Cortex of kidney (tissue), 1 donor: ENCODE measurements around the gene WDR81.
"Not testable (repeated sequence)": the region's sequence is repeated elsewhere in the genome, so short reads cannot be mapped to it uniquely, and the experiment has no call there.

Source experiments
- DNase-seq: peaks from one replicate; lab custom pipeline; 2025; lab: John Stamatoyannopoulos, UW

Gene WDR81

DNA sequence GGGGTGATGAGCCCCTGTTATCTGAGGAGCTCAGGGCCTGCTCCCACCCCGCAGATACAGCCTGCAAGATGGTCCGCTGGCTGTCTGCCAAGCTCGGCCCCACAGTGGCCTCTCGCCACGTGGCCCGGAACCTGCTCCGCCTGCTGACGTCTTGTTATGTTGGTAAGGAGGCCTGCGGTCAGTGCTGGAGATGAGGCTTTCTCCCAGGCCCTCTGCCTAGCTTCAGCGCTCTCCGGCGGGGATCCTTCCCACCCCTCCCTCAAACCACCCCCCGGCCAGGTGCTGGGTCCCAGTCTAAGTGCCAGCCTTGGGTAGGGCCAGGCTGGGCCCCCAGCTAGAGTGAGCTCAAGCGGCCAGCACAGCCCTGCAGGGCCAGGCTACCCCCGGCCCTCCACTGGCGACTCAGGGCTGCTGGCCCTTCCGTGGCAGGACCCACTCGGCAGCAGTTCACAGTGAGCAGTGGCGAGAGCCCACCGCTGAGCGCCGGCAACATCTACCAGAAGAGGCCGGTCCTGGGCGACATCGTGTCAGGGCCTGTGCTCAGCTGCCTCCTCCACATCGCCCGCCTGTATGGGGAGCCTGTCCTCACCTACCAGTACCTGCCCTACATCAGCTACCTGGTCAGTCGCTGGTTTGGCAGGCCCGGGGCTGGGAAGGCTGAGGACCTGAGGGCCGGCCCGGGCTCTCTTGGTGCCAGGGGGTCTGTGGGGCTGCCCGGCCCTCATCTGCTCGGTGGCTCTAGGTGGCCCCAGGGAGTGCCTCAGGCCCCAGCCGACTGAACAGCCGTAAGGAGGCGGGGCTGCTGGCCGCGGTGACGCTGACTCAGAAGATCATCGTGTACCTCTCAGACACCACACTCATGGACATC, 6.1 kb downstream of the WDR81 start:
- no peak for DNase-seq

DNA sequence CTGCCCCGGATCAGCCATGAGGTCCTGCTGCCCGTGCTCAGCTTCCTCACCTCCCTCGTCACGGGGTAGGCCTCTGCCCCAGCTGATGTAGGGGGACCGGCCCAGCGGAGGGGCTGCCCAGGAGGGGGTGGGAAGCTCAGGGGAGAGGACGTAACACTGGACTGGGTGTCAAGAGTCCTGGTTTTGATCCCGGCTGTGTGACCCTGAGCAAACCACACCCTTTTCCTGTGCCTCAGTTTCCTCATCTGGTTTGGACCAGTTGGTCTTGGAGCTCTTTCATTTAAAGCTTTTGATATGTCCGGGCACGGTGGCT, 6.6 kb downstream of the WDR81 start:
- DNase-seq = no peak

DNA sequence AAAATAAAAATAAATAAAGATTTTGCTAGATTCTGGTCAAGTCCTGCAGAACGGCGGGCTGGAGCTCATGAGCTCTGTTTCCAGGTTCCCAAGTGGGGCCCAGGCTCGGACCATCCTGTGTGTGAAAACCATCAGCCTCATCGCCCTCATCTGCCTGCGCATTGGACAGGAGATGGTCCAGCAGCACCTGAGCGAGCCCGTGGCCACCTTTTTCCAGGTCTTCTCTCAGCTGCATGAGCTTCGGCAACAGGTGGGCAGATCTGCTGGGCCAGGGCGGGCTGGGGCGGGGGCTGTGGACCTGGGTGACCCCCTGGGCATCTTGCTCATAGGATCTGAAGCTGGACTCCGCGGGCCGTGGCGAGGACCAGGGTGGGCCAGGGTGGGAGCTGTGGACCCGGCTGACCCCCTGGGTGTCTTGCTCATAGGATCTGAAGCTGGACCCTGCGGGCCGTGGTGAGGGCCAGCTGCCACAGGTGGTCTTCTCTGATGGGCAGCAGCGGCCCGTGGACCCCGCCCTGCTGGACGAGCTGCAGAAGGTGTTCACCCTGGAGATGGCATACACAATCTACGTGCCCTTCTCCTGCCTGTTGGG, 7.8 kb downstream of the WDR81 start:
- DNase-seq = no peak

DNA sequence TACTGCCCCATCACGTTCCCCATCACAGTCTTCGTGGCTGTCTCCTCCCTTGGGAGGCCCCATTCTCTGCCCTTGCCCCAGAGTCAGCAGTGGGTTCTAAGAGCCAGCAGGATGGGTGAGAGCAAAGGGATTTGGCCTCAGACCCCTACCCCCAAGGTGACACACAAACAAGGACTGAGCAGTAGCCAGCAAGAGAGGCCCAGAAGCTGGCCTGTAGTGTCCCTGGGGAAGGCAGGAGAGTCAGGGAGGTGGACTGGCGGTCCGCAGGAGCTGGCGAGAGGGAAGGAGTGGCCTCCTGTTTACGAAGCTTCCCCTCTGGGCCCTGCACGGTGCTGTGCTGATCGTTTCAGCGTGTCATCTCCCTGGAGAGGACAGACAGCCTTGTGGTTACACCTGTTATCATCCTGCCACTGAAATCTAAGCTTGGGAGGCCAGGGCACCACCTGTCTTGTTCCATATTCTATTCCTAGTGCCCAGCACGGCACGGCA, 8.4 kb downstream of the WDR81 start:
- no peak for DNase-seq

DNA sequence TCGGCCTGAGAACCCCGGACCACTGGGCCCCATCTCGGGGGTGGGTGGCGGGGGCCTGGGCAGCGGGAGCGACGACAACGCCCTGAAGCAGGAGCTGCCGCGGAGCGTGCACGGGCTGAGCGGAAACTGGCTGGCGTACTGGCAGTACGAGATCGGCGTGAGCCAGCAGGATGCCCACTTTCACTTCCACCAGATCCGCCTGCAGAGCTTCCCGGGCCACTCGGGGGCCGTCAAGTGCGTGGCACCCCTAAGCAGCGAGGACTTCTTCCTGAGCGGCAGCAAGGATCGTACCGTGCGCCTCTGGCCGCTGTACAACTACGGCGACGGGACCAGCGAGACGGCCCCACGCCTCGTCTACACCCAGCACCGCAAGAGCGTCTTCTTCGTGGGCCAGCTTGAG, 9.3 kb downstream of the WDR81 start:
- no peak for DNase-seq

DNA sequence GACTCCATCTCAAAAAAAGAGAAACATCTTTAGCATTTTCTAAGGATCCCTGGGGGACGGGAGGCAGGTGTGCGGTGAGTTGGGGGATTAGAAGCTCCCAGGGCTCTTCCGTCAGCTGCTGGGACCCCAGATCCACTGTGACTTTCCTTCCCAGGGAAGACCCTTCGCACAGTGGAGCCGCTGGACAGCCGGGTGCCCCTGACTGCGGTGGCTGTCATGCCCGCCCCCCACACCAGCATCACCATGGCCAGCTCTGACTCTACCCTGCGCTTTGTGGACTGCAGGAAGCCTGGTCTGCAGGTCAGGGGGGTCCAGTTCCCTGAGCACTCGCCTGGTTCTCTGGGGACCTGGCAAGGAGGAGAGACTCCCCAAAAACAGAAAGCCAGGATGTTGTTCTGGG, 10.9 kb downstream of the WDR81 start:
- DNase-seq = no peak

DNA sequence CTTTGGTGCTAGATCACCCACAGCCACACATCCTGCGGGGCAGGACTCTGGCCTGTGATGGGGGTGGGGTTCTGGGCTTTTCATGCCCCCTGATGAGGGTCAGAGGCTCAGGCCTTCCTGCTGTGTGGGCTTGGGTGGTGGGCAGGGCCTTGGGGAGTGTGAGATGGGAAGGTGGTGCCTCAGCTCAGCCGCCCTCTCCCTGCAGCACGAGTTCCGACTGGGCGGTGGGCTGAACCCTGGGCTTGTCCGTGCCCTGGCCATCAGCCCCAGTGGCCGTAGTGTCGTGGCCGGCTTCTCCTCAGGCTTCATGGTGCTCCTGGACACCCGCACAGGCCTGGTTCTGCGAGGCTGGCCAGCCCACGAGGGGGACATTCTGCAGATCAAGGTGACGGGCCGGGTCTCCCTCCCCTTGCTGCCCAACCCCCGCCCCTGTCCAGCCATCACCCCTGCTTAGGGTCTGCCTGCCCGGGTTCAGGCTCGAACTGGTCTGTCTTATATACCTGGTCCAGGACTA, 11.4 kb downstream of the WDR81 start:
- DNase-seq = no peak

DNA sequence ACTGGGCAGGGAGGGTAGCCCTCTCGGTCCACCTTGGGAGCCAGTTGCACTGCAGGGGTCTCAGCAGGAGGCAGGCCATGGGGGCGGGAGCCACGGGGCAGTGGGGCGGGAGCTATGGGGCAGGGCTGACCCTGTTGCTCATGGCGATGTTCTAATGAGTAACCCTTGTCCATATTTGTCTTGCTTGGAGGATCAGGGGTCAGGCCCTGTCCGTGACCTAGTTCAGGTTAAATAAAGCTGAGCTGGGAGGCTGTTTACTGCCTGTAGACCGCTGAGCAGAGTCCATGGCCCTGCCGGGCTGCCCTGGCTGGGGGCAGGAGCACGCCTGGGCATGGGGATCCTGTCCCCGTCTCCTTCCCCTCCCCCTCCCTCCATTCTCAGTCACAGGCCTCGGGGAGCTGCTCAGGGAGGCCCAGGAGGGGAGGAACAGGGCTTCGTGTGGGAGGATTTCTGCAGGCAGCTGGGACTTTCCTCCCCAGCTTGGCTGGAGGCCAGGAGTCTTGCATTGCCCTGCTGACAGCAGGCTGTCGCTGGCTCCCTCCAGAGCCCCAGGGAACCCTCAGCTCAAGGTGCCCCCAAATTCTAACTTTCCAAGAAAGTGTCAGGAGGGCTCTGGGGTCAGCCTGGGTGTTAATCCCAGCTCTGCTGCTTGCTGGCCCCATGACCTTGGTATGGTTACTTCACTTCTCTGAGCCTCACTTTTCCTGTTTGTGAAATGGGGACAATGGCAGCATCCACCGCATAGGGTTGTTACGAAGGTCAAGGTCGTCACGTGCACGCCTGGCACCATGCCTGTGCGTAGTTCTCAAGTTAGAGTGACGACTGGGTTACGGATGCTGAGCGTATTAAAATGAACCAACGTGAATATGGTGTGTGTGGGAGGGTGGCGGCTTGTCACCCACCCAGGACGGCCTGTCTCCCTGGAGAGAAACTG, 12.1 kb downstream of the WDR81 start:
- DNase-seq = no peak

DNA sequence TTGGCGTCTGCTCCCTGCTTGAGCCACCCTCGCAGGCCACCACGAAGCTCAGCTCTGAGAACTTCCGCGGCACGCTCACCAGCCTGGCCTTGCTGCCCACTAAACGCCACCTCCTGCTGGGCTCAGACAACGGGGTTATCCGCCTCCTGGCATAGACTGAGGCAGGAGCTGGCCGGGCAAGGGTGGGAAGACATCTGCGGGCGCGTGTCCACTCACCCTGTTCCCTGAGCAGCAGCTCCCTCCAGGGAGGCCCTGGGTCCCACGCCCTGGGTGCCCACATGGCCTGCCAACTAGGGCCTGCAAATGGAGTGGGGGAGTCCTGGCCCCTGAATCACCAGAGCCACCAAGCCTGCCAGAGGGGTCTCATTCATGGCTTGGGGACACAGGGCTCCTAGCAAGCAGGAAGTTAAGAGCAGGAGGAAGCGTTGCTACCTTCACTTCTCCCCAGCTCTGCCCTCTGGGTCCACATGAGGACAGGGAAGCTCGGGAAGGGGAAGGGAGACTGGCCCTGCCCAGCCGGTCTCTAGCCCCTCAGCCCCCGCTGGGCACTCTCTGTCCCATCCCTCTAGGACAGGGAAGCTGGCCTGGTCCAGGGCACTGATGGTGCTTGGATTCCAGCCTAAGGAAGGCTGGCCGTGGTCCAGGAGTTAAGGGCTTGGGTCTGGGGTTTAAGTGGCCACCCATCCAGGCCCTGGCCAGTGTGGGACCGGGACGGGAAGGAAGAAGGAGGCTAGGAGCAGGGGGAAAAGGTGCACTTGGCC, 13.2 kb downstream of the WDR81 start:
- no peak for DNase-seq

DNA sequence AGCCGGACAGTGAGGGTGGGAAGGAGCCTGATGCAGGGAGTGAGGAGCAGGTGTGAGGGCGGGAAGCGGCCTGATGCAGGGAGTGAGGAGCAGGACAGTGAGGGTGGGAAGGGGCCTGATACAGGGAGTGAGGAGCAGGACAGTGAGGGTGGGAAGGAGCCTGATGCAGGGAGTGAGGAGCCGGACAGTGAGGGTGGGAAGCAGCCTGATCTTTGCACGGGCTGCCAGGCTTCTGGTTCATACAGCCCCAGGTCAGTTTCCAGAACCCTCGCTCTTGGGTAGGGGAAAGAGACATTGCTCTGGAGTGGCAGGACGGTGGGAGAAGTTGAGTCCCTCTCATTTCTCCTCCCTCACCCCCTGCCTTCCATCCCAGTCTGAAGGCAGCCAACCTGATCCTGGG, 17.4 kb downstream of the WDR81 start:
- DNase-seq = not testable (repeated sequence)

DNA sequence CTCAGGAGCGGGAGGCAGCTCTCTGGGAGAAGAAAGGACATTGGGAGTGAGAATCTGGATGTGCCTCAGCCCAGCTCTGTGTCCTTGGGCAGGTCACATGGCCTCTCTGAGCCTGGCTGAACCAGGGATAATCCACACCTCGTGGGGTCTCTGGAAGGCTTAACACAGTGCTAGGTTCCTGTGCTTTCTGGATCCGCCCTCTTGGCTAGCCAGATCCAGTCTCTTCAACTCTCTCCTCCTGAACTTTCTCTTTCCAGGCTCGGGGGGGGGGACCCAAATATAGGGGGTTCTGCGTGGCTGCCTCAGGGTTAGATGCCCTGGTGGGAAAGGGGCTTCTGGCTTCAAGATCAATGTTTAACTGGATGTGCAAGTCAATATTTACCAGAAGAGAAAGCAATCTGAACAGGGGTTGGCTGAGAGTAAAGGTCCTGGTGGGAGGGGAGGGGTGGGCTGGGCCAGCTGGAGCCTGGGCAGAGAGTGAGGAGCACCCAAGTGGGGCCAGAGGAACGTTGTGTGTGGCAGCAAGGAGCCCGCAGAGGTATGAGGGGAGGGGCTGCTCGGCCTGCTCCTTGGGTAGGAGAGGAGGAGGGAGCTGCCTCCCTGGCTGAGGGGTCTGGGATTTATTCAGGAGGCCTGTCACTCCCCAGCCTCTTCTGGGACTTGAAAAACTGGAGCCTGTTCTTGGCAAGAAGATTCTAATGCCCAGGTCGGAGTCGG, 18.0 kb downstream of the WDR81 start, which contains the start of gene SERPINF2:
Gene SERPINF2, plus strand, starts transcription at position 501 of the 717 bp plus-strand sequence. CDS start 2,125 bp downstream, outside the sequence.
- DNase-seq = no peak

DNA sequence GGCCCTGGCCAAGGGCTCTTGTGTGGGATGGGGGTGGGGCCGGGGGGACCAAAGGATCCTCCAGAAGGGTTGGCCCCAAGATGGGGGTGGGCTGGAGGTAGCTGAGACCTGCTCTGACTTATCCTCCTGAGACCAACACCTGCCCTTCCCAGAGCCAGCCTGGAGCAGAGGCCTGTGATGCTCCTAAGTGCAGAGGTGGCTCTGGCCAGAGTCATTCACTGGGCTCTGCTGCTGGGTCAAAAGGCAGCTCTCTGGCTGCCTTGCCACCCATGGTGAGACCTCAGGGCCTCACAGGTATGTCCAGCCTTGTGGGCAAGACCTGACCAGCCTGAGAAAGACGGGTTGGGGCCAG, 18.6 kb downstream of the WDR81 start:
- DNase-seq = no peak

DNA sequence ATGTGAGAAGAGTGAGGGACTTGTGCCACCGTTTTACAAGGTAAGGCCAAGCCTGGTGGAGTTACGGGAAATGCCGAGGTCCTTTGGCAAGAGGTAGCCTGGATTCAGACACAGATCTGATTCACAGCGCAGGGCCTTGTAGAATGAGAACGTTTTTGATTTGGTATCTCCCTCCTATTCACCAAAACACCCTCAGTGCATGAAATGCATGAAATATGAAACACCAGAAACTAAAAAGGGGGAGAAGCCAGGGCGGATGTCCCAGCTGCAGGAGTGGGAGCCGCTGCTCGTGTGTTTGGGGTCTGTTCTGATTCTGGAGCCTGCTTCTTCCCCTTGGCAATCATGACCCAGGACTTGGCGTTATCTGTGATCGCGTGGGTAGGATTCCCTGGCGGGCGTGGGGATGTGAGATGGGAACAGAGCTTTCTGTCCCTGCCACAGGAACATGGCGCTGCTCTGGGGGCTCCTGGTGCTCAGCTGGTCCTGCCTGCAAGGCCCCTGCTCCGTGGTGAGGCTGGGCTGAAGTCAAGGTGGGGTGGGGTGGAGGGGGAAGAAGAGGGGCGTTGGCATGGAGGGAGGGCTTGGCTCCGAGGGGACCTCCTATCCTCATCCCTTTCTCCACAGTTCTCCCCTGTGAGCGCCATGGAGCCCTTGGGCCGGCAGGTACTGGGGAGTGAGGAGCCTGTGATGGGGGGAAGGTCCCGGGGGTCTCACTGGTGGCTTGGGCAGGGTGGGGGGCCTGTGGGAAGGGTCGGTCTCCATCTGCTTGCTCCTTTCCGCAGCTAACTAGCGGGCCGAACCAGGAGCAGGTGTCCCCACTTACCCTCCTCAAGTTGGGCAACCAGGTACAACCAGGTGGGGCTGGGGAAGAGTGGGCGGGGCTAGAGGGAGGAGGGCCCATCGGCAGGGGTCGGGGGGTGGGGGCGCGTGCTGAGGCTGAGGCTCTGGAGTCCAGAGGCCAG, 20.3 kb downstream of the WDR81 start:
- DNase-seq = no peak

DNA sequence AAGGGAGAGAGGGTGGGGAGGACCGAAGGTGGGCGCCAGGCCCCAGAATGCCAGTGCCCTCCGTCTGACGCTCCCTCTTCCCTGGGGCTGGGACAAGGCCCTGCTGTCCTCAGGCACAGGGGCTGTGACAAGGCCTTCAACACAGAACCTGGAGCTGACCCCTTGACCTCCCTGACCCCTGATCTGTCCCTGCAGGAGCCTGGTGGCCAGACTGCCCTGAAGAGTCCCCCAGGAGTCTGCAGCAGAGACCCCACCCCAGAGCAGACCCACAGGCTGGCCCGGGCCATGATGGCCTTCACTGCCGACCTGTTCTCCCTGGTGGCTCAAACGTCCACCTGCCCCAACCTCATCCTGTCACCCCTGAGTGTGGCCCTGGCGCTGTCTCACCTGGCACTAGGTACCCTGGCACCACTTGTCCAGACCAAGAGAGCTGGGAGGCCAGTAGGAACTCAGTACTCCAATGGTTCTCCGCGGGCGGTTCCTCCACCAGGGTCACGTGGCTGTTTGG, 21.1 kb downstream of the WDR81 start:
- no peak for DNase-seq

DNA sequence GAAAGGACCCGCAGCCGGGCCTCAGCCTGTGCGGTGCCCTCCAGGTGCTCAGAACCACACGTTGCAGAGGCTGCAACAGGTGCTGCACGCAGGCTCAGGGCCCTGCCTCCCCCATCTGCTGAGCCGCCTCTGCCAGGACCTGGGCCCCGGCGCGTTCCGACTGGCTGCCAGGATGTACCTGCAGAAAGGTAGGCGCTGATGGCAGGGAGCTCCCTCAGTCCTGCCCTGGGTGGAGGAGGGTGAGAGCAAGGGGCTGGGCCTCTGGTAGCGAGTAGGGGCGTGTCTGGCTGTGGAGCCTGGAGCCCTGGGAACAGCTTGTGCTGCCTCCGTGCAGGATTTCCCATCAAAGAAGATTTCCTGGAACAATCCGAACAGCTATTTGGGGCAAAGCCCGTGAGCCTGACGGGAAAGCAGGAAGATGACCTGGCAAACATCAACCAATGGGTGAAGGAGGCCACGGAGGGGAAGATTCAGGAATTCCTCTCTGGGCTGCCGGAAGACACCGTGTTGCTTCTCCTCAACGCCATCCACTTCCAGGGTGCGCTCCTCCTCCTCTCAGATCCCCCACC, 22.6 kb downstream of the WDR81 start:
- no peak for DNase-seq

DNA sequence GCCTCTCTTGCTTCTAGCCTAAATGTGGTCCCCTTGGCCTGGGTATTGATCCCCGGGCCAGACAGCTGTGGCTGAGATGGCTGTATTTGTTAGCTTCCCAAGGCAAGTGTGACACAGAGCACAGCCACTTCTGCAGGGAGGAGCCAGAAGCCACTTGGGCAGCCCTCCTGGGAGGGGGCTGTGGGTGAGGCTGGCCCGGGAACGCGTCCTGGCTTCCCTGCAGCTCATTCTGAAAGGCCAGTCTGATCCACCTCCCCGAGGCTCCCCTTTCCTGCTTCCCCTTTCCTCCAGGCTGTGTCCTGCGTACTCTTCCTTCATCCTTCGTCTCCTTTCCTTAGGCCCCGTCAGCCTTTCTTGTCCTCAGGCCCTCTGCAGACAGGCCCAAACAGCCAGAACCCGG, 26.1 kb downstream of the WDR81 start:
- no peak for DNase-seq

DNA sequence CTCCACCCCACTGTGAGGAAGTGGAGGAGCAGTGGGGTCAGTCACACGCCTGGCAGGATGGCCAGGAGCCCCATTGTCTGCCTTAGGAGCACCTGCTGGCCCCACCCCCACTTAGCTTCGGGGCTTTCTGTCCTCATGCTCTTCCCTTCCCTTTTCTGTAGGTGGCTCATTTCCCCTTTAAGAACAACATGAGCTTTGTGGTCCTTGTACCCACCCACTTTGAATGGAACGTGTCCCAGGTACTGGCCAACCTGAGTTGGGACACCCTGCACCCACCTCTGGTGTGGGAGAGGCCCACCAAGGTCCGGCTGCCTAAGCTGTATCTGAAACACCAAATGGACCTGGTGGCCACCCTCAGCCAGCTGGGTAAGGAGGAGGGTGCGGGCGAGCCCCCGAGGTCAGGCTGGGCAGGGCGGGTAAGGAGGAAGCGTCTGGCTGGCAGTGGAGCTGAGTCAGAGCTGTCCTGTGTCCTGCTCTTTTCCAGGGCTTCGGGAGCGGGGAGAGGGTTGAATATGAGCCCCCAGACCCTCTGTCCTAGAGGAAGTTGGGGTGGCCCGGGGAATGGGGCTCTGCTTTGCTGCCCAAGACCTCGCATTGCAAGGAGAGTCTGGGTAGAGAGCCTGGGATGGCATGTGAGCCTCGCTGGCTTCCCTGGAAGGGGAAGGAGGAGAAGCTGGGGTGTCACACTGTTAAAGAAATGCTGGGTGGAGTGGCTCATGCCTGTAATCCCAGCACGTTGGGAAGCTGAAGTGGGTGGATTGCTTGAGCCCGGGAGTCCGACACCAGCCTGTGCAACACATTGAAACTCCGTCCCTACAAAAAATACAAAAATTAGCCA, 28.1 kb downstream of the WDR81 start:
- DNase-seq = no peak

DNA sequence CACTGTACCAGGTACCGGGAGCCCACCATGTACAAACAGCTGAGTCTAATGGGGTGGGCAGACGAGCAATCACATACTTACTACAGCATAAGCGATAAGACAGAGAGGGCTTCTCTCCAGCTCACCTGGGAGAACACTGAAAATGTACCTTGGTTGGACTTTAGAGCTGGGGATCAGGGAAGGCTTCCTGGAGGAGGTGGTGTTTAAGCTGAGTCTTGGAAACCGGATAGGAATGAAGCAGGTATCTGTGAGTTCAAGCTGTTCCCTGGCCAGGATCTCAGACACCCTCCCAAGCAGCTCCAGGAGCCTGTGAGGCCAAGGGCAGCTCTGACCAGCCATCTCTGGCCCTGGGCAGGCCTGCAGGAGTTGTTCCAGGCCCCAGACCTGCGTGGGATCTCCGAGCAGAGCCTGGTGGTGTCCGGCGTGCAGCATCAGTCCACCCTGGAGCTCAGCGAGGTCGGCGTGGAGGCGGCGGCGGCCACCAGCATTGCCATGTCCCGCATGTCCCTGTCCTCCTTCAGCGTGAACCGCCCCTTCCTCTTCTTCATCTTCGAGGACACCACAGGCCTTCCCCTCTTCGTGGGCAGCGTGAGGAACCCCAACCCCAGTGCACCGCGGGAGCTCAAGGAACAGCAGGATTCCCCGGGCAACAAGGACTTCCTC, 29.4 kb downstream of the WDR81 start:
- DNase-seq = no peak
